Breast epithelium (tissue), 4 donors: Measurements from ENCODE around the gene FIG4. TPM values are rescaled to one million over a fixed set of nuclear protein-coding genes. Genes with fewer than 3 reads are reported as not detected.

Experiments used
- DNase-seq, 2 donors: peaks; one replicate each; pipeline ENCODE4 v3.0.0-alpha.2; 2019; ENCODE audit warnings: low spot score in 2 of 2
- H3K27ac ChIP-seq, 2 donors: fragments of 200-600 bp; sonication (generic) in 1 of 2; one replicate each; pipeline ENCODE4 v1.5.1; 2016 to 2019; ENCODE audit warnings: mild to moderate bottlenecking in 1 of 2
- H3K27me3 ChIP-seq, 2 donors: fragments of 200-600 bp; sonication (generic) in 1 of 2; one replicate each; pipeline versions ENCODE4 v1.5.1 to v1.6.0; 2017 to 2019; ENCODE audit warnings: control low read depth in 1 of 2, mild to moderate bottlenecking in 1 of 2
- H3K36me3 ChIP-seq: fragments of 200-600 bp; one replicate; pipeline ENCODE4 v1.5.1; 2019
- H3K4me1 ChIP-seq, 2 donors: fragments of 200-600 bp; sonication (generic); one replicate each; pipeline ENCODE4 v1.5.1; 2016 to 2019; ENCODE audit warnings: control low read depth in 1 of 2
- H3K4me3 ChIP-seq, 3 donors: fragments of 200-600 bp; sonication (generic); 1 replicate in 2 of 3; 2 replicates in 1 of 3; pipeline ENCODE4 v1.5.1; 2016 to 2019; ENCODE audit warnings: mild to moderate bottlenecking in 3 of 3, moderate library complexity in 2 of 3
- H3K9me3 ChIP-seq, 2 donors: fragments of 200-600 bp; sonication (generic) in 1 of 2; one replicate each; pipeline ENCODE4 v1.5.1; 2016 to 2019; ENCODE audit warnings: control low read depth in 1 of 2
- CTCF ChIP-seq, 3 donors: fragments of 450-650 bp; IDR thresholded peaks; one replicate each; pipeline ENCODE4 v1.5.1; 2016 to 2017; ENCODE audit warnings: antibody characterized with exemption in 3 of 3, mild to moderate bottlenecking in 3 of 3, moderate library complexity in 3 of 3
- POLR2A ChIP-seq: fragments of 450-650 bp; IDR thresholded peaks from one replicate; pipeline ENCODE4 v1.6.1; 2016; ENCODE audit warnings: antibody characterized with exemption, mild to moderate bottlenecking, moderate library complexity
- POLR2AphosphoS5 ChIP-seq, 3 donors: sonication (generic); formaldehyde crosslinking; IDR thresholded peaks; one replicate each; pipeline ENCODE4 v1.6.1; 2017; ENCODE audit warnings: antibody characterized with exemption in 3 of 3
- intact Hi-C: fragments of 100-400 bp; cut with DNase I; formaldehyde crosslinking; loops from one replicate; pipeline ENCODE4 v1.15.1; 2023; ENCODE audit warnings: low total_unique reads
- total RNA-seq, 3 donors: library from RNA; depleted of rRNA; stranded (reverse); fragments of >200 nt; gene quantifications; one replicate each; pipeline ENCODE4 v1.1.0, GENCODE V29; 2016

FIG4 gene
- total RNA-seq, 3 donors from 2014 or later = 18.2 to 29.6 (median 18.4) TPM

DNA sequence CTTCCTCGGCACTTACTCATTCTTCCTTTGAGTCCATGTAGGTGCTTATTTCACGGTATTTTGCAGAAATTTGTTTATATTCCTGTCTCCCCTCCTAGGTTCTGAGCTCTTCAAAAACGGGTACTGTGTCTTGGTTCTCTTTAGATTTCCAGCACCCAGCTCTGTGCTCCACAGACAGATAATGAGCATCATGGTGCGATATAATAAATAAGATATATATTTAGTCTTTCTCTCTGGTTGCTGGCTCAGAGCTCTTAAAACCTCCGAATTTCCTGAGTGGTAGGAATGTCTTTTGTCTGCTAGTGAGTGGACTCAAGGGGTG is 179.0 kb downstream of the FIG4 start:
- Histone ChIP-seq H3K9me3 (no peaks in the 10 kb centered on the region), H3K27ac (peak overlapping the region in 1 of 2 donors; percentile 0), H3K36me3 (no peaks in the 10 kb centered on the region), H3K27me3 (no peaks in the 10 kb centered on the region), H3K4me1 (peaks cover 0 to 3% of the 10 kb centered on the region in 2 donors), H3K4me3 (no peak overlapping the region)
- intact Hi-C loops = no loop called here
- no peak for DNase-seq
- TF ChIP-seq POLR2AphosphoS5 (IDR thresholded peaks at IDR 0.05) (no peak), POLR2A (no peak), CTCF (IDR thresholded peaks at IDR 0.05) (no peak)

DNA sequence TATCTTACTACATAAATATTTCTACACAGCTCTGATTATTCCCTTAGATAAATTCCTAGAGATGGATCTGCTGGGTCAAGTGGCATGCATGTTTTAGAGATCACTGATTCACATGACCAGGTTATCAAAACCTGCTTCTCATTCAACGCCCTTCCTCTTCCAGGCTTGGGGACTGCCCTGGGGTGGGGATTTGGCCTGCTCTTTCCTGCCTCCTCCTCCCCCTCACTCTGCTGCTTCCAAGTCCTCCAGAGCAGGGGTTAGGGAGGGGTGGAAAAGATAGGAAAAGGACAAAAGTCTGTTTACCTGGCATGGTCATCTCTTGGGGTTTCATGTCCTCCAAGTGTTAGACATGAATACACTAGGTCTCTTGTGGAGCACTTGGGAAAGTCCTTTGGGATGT is 181.5 kb downstream of the FIG4 start:
- intact Hi-C loops = no loop called here
- TF ChIP-seq CTCF (IDR thresholded peaks at IDR 0.05) (no peak), POLR2A (no peak), POLR2AphosphoS5 (IDR thresholded peaks at IDR 0.05) (no peak)

GRCh38 chr6:109872968-109873545 is 182.0 kb downstream of the FIG4 start:
- no peak overlapping the region for H3K27ac ChIP-seq

More for the DNA sequence above, 181.5 kb downstream of the FIG4 start:
- H3K4me1 ChIP-seq = peaks cover 0 to 3% of the 10 kb centered on the region in 2 donors
- no peaks in the 10 kb centered on the region for H3K36me3 ChIP-seq
- no peaks in the 10 kb centered on the region for H3K9me3 ChIP-seq
- no peak for DNase-seq
- no peak overlapping the region for H3K4me3 ChIP-seq
- no peaks in the 10 kb centered on the region for H3K27me3 ChIP-seq
- no peak overlapping the region for H3K27ac ChIP-seq

DNA sequence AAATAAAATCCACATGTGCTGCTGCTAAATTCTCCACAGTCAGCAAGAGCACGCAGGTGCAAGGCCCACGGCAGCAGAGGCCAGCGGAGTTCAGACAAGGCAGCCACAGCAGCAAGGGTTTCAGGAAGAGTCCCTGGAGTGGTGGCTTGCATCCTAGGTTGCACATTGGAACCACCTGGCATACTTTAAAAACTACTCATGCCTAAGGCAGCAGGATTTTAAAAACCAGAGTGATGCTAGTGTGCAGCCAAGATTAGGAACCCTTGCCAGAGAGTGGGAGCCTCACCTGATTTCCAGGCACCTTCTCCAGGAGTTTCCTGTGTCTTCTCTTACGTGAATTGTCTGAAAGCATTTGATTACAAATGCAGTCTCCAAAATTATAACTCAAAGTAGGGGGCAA is 183.0 kb downstream of the FIG4 start:
- TF ChIP-seq POLR2AphosphoS5 (IDR thresholded peaks at IDR 0.05) = no peak
- no peak for TF ChIP-seq POLR2A
- no peak for TF ChIP-seq CTCF (IDR thresholded peaks at IDR 0.05)
- intact Hi-C loops = no loop called here
- Histone ChIP-seq H3K4me1 (peaks cover 0 to 3% of the 10 kb centered on the region in 2 donors), H3K4me3 (no peak overlapping the region), H3K27ac (no peak overlapping the region), H3K27me3 (no peaks in the 10 kb centered on the region), H3K9me3 (no peaks in the 10 kb centered on the region), H3K36me3 (no peaks in the 10 kb centered on the region)
- no peak for DNase-seq

More at GRCh38 chr6:109872968-109873545, 182.0 kb downstream of the FIG4 start:
- H3K9me3 ChIP-seq = no peaks in the 10 kb centered on the region
- H3K4me1 ChIP-seq = peaks cover 0 to 3% of the 10 kb centered on the region in 2 donors
- H3K27me3 ChIP-seq = no peaks in the 10 kb centered on the region
- intact Hi-C loops = no loop called here
- TF ChIP-seq POLR2AphosphoS5 (IDR thresholded peaks at IDR 0.05) = no peak
- no peak for TF ChIP-seq POLR2A
- TF ChIP-seq CTCF (IDR thresholded peaks at IDR 0.05) = no peak
- H3K4me3 ChIP-seq = no peak overlapping the region
- no peak for DNase-seq
- H3K36me3 ChIP-seq = no peaks in the 10 kb centered on the region

DNA sequence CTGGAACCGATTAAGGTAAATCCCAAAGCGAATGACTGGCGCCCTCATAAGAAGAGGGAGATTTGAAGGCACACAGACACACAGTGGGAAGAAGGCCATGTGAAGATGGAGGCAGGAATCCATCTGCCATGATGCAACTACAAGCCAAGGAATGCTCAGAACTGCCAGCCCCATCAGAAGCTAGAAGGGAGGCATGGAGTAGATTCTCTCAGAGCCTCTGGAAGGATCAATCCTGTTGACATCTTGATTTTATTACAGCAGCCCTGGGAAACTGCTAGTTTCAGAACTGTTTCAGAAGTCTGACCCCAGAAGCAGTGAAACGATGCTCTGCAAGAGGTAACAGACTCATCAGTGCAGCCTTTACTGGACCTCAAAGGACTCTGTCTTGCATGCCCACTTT is 183.5 kb downstream of the FIG4 start:
- Histone ChIP-seq H3K27me3 (no peaks in the 10 kb centered on the region), H3K9me3 (no peaks in the 10 kb centered on the region), H3K36me3 (no peaks in the 10 kb centered on the region), H3K4me1 (peaks cover 0 to 3% of the 10 kb centered on the region in 2 donors), H3K4me3 (no peak overlapping the region), H3K27ac (no peak overlapping the region)
- intact Hi-C loops = no loop called here
- no peak for DNase-seq
- TF ChIP-seq POLR2AphosphoS5 (IDR thresholded peaks at IDR 0.05) (no peak), POLR2A (no peak), CTCF (IDR thresholded peaks at IDR 0.05) (no peak)

Other genes with a start within 250 kb of the FIG4 start
- 10 to 100 TPM; 23.6 to 29.8 (median 25.5) TPM for gene MICAL1, start 235.5 kb upstream of the FIG4 start, total RNA-seq
- 10 to 100 TPM in 1 of 3 donors, 1 to 10 TPM in 2; 9.1 to 13.8 (median 9.8) TPM for gene ZBTB24, start 208.1 kb upstream of the FIG4 start, total RNA-seq
- gene AK9, start 94 bp upstream of the FIG4 start, total RNA-seq = 10 to 100 TPM in 2 of 3 donors, 1 to 10 TPM in 1; 8.8 to 23.9 (median 20.0) TPM